Muscle of arm (tissue), 14 donors: Measurements from ENCODE around the gene TCEAL3. TPM values are rescaled to one million over a fixed set of nuclear protein-coding genes. Genes with fewer than 3 reads are reported as not detected.
"Not testable (repeated sequence)": the region's sequence is repeated elsewhere in the genome, so short reads cannot be mapped to it uniquely, and the experiment has no call there.

Experiments used
- DNase-seq: peaks from one replicate; pipeline ENCODE4 v3.0.0-alpha.2; 2013
- long read RNA-seq, 11 donors: transcript quantifications; one replicate each; lab custom pipeline, GENCODE V29; 2026
- polyA plus RNA-seq, 12 donors: library from polyadenylated mRNA; unstranded; fragments of 120-200 nt; gene quantifications; one replicate each; pipeline ENCODE4 v1.2.1, GENCODE V29; 2013; ENCODE audit not compliant: insufficient read length in 12 of 12

TCEAL3 gene
- polyA plus RNA-seq = 10 to 100 TPM in 7 of 12 donors, 1 to 10 TPM in 4, not detected in 1; 9.3 to 27.6 (median 10.0) TPM
- long read RNA-seq, donor 1, transcript TCEAL3-202 (3 exons, 1,113 nt) = major isoform, 7 of 9 reads
- long read RNA-seq, donor 1, partial matches to known transcripts = 0 of 9 reads
- long read RNA-seq, donor 1, other reads (novel, unspliced or antisense) = 0 of 9 reads
- long read RNA-seq, donor 2, partial matches to known transcripts = 0 of 3 reads
- long read RNA-seq, donor 2, other reads (novel, unspliced or antisense) = 0 of 3 reads
- long read RNA-seq, donor 3, partial matches to known transcripts = 0 of 4 reads
- long read RNA-seq, donor 3, other reads (novel, unspliced or antisense) = 0 of 4 reads
- long read RNA-seq, donor 4, partial matches to known transcripts = 0 of 1 reads
- long read RNA-seq, donor 4, other reads (novel, unspliced or antisense) = 0 of 1 reads
- long read RNA-seq, donor 5, partial matches to known transcripts = 0 of 5 reads
- long read RNA-seq, donor 5, other reads (novel, unspliced or antisense) = 0 of 5 reads
- long read RNA-seq, donor 6, partial matches to known transcripts = 0 of 2 reads
- long read RNA-seq, donor 6, other reads (novel, unspliced or antisense) = 0 of 2 reads
- long read RNA-seq, donor 7 = 0 reads
- long read RNA-seq, donor 8, partial matches to known transcripts = 0 of 4 reads
- long read RNA-seq, donor 8, other reads (novel, unspliced or antisense) = 0 of 4 reads
- long read RNA-seq, donor 9, transcript TCEAL3-202 (3 exons, 1,113 nt) = major isoform, 6 of 7 reads
- long read RNA-seq, donor 9, partial matches to known transcripts = 0 of 7 reads
- long read RNA-seq, donor 9, other reads (novel, unspliced or antisense) = 0 of 7 reads
- long read RNA-seq, donor 10, transcript TCEAL3-202 (3 exons, 1,113 nt) = major isoform, 5 of 9 reads
- long read RNA-seq, donor 10, partial matches to known transcripts = 0 of 9 reads
- long read RNA-seq, donor 10, other reads (novel, unspliced or antisense) = 0 of 9 reads
- long read RNA-seq, donor 11, partial matches to known transcripts = 0 of 4 reads
- long read RNA-seq, donor 11, other reads (novel, unspliced or antisense) = 0 of 4 reads

DNA sequence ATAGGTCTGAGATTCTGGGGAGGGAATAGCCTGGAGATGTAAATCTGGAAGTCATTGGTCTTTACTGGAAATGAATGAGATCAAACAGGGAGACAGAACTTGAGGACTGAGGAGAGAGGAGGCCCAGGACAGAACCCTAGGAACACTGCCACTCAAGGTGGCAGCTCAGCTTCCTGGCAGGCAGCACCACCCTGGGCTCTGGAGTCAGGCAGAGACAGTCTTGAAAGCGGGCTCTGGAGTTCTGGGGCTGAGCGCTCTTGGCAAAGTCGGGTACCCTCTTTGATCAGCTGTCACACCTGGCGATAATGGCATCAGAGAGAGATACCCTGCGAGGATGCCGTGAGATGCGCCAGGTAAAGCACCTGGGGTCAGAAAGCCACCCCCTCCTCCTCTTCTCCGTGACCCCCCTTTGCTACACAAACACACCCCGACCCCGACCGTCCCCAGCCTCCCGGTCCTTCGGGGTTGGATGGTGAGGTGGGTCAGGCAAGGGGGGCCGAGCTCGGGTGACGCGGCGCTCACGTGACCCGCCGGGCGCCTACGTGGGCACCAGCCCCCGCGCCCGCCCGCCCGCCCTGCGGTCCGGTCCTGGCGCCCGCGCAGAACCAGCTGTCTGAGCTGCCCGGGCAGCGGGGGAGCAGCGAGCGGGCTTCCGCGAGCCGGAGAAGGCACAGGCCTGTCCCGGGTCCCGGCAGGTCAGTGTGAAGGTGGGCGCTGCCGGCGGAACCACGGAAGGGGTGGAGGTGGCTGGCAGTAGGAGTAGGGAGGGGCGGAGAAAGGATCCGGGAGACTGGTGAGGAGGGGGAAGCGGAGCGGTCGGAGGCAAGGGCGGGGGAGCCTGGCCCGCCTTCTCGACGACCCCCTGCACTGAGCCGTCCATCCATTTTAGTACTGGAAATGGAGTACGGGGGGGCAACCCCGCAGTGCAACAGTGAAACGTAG, at the start of gene TCEAL3:
TCEAL3 (plus strand) TSS at position 600 of the 942 bp plus-strand sequence. CDS start 1,102 bp downstream, outside the sequence.
- DNase-seq = peak; percentile 35

DNA sequence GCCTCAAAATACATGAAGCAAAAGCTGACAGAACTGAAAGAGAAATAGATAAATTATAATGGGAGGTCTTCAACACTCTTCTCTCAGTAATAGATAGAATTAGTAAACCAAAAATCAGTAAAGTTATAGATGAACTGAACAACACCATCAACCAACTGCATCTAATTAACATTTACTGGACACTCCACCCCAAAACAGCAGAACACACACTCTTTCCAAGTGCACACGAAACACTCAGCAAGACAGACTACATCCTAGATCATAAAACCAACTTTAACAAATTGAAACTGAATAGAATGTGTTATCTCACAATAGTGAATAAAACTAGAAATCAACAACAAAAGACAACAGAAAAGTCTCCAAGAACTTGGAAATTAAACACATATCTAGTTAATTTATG, 47.5 kb upstream of the TCEAL3 start:
- no peak for DNase-seq

DNA sequence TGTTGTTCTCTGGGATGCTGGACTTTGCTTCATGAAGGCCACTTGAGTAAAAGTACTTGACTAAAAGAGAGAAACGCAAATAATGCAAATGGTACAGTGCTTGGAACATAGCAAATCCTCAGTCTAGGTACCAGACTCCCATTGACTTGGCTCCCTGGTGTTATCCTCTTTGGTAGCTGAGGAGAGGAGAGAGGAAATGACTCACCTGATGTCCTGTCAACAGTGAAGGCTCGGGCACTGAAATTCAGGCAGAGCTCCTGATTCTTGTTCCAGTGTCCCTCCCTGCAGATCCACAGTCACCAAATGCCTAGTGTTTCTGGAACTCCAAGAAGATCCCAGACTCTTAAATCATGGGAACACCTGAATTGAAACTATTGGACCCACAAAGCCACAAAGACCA, 45.0 kb upstream of the TCEAL3 start:
- DNase-seq = no peak

DNA sequence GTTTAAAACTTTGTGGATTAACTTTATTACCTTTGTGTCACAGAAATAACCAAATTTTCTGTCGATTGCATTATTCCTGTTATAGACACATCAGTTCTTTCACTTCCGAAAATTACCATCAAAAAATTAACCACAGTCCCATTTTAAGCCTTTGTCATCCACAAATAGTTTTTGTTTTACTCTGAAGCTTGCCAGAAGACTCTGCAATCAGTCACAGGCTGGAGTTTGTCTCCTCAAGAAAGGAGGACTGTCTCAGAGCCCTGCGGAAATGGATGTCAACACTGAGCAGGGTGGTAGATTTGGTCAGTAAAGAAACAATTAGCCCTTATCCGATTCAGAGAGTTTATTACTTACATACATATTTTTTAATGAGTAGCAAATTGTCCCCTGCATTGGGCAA, 42.6 kb upstream of the TCEAL3 start:
- DNase-seq = no peak

DNA sequence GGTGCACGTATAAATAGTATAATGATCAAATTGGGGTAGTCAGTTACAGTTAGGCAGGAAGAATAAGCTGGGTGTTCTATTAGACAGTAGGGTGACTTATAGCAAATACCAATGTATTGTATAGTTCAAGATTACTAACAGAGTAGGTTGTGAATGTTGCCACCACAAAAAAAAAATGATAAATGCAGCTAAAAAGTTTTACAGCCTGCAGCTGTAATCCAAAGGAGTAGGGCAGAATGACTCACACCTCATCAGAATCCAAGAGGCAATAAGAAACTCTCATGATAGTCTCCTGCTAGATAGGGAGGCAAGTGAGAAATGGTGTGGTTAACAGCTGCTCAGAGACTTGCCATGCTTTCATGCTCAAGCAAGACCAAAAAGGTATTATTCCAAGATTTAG, 42.0 kb upstream of the TCEAL3 start:
- no peak for DNase-seq

GRCh38 chrX:103571121-103571520, 36.6 kb upstream of the TCEAL3 start:
- no peak for DNase-seq

- DNase-seq = no peak
Observed at GRCh38 chrX:103571726-103572125, 36.0 kb upstream of the TCEAL3 start.

DNA sequence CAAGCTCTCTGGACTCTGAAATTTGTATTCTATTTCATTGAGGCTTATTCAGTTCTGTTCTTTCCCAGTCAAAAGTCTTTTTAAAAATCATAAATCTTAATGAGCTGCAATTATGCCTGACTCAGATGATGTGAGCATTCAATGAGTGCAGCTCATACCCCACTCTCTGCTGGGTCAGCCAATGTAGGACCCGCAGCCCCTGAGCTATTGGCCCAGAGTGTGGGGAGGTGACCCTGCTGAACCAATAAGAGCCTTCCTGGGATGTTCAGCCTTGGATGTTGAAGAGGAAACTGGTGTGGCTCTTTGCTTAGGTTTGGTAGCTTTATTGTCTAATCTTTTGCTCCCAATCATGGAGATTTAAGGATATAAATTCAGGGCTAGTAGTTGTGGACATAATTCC, 34.6 kb upstream of the TCEAL3 start:
- DNase-seq = no peak

DNA sequence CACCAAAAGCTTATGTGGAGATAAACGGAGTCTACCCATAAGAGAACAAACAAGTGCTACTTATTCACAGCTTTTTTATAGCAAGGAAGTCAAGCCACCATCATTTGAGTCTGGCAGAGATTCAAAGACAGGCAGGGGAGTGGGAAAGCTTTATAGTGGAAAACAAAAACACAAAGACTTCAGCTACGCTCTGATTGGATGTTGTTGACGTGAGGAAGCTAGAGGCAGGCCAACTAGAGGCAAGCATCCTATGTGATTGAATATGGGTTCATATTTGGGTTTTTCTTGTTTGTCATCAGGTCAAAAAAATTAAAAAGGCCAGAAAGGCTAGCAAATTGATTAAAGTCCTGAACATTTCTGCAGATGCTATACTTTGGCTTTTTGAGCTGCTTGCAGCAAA, 23.2 kb upstream of the TCEAL3 start:
- DNase-seq = no peak

DNA sequence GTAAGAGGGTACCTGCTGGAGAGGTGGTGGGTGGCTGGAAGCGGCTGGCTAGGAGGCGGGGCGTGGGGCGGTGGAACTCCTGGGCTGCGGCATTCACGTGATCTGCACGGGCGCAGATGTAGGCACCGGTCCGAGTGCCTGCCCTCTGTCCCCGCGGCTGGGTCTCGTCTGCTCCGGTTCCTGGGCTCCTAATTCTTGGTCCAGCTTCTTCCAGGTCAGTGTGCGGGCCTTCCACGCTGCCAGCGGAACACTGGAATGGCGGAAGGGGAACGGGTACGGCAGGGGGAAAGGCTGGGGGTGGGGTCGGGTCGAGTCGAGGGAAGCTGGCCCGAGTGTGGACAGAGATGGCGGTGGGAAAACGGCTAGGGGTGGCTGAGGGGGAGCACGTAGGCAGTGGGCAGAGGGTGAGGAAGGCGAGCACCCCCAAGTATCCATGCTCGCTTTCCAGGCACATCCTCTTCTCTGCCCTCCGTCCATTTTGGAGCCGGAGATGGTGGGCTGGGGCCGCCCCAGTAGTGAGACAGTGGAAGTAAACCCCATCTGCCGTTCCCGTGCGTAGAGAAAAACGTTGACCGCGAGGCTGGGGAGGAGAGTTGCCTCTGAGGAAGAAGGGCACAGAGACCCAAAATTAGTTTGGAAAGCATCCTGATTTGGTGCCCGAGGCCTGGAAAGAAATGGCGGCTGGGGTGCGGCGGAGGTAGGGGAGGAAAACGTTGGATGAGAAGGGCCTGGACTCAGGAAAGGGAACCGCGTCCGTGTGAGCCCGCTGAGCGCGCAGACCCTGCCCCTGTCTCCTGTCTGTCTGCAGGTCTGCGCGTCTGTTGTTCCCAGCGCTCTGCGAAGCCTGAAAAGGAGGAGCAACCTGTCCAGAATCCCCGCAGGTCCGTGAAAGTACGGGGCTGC, 22.1 kb upstream of the TCEAL3 start, which contains the start of gene TCEAL4:
TCEAL4 (plus strand) TSS at position 105 of the 903 bp plus-strand sequence. CDS start 1,161 bp downstream, outside the sequence.
- DNase-seq = peak; percentile 36

- DNase-seq = no peak
Observed at GRCh38 chrX:103586314-103586646, 21.5 kb upstream of the TCEAL3 start.

DNA sequence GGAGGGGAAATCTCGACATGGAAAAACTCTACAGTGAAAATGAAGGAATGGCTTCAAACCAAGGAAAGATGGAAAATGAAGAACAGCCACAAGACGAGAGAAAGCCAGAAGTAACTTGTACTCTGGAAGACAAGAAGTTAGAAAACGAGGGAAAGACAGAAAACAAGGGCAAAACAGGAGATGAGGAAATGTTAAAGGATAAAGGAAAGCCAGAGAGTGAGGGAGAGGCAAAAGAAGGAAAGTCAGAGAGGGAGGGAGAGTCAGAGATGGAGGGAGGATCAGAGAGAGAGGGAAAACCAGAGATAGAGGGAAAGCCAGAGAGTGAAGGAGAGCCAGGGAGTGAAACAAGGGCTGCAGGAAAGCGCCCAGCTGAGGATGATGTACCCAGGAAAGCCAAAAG, 21.1 kb upstream of the TCEAL3 start:
- DNase-seq = no peak

GRCh38 chrX:103592295-103592694, 15.5 kb upstream of the TCEAL3 start:
- not testable (repeated sequence) for DNase-seq

- not testable (repeated sequence) for DNase-seq
Observed at GRCh38 chrX:103595202-103595601, 12.6 kb upstream of the TCEAL3 start.

DNA sequence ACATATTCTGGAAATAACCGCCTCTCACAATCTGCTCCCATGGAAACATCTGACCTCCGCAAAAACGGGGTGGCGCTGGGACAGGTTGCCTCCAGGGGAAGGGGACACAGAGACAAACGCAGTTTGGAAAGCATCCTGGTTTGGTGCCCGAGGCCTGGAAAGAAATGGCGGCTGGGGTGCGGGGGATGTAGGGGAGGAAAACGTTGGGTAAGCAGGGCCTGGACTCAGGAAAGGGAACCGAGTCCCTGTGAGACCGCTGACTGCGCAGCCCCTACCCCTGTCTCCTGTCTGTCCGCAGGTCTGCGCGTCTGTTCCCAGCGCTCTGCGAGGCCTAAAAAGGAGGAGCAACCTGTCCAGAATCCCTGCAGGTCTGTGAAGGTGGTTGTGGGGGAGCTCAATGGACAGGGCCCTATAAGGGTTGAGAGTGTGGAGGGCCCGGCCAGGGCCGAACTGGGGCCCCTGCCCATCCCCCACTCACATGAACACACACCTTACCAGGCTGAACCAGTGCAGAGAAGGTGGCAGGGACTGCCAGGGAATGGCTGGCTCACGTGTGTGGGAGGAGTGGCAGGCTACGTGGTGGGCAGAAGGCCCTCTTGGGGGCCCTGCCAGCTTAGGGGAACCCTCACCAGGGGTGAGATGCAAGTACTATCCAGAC, 672 bp downstream of the TCEAL3 start:
- DNase-seq = no peak

DNA sequence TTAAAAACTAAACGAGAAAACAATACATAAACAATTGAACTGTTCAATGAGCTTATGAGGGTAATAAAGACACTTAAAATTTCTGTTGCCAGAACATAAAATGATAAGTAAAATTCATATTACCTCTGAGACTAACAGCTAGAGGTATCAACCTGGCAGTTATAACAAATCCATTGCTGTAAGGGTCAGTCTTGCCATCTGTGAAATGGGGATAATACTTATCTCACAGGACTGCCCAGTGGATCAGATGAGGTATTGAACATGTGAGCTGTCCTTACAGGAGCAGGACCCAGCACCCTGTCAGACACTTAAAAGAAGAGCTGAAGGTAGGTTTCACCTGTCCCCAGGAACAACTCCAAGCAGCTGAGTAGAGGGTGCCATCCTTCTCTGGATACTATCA, 2.5 kb downstream of the TCEAL3 start:
- no peak for DNase-seq

- no peak for DNase-seq
Observed at GRCh38 chrX:103613362-103613890, 5.7 kb downstream of the TCEAL3 start.

DNA sequence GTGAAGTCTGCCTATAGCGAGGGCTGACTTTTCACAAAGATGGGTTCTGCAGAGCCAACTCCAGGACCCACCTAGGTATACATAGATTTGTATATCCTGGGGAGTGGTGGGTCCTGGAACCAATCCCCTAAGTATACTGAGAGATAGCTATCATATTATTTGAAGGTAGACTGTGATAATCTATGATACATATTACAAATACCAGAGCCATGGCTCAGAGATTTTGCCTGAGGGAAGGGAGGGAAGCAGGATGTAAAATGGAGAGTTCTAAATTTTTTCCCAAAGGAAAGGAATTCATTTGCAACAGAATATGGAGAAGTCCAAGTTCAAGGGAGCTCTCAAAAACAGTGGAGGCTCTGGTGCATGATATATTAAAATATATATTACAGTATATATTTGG, 7.2 kb downstream of the TCEAL3 start:
- DNase-seq = no peak

DNA sequence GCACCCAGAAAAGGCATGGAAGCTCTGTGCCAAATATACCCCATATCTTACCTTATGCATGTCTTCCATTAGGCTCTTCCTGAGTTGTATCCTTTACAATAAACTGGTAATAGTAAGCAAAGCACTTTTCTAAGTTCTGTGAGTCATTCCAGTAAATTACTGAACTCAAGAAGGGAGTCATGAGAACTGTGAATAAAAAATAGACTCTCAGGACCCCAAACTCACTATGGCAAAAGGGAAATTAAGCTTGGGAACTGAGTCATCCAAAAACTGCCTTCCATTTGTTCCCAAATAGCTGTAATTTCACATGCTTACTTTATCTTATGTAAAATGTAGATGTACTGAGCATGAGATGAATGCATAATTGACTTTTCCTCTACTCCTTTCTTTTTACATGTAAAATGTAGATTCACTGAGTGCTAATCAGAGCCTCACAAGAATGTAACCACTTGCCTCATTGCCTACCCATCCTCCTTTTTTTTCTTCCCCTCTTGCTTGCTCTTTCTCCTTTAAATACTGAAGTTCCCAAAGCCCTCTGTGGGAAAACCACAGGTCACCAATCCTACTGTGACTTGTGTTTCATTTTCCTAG, 8.1 kb downstream of the TCEAL3 start:
- no peak for DNase-seq
